GM19238 (cell line): ENCODE measurements around the gene PFN3.
"Not testable (repeated sequence)": the region's sequence is repeated elsewhere in the genome, so short reads cannot be mapped to it uniquely, and the experiment has no call there.

Source experiments
- DNase-seq: peaks from one replicate; pipeline ENCODE4 v3.0.0; 2011; ENCODE audit warnings: low spot score; ENCODE audit not compliant: insufficient read length

Gene PFN3

DNA sequence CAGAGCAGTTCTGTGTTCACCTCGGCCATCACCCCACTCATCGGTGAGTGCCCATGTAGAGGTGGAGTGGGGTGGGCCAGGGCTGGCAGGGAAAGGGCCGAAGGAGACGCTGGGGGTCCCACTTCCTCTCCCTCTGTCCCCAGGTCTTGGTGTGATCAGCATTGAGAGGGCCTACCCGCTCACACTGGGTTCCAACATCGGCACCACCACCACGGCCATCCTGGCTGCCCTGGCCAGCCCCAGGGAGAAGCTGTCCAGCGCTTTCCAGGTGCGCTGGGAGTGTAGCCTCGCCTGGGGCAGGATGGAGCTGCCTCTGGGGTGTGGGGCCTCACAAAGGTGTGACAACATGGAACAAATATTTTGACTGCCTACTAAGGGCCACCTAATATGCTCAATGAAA, 3.7 kb downstream of the PFN3 start:
- DNase-seq: no peak

DNA sequence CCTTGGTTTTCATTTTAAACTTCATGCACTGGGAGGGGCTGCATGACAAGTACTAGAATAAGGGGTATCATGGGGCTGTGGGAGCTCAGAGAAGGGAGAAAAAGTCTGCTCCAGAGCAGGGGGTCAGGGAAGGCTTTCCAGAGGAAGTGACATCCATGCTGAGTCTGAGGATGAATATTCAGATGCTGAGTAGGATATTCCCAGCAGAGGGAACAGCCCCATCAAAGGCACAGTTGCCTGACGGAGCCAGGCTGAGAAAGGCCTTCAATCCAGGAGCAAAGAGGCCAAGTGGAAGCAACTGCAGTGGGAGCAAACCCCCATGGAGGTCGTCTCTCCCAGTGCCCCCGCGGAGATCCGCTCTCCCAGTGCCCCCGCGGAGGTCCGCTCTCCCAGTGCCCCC, 4.4 kb downstream of the PFN3 start:
- DNase-seq: no peak

DNA sequence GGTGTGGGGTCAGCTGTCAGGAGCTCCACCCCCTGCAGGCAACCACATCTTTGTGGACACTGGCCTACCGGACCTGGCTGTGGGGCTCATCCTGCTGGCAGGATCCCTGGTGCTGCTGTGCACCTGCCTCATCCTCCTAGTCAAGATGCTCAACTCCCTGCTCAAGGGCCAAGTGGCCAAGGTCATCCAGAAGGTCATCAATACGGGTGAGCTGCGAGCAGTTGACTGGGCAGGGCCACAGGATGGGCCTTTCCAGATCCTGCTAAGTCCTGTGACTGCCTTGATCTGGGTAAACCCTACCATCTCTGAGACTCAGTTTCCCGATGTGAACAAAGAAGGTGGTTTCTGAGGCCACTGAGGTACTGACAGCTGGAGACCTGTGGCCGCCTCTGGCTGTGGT, 6.5 kb downstream of the PFN3 start:
- DNase-seq: no peak

DNA sequence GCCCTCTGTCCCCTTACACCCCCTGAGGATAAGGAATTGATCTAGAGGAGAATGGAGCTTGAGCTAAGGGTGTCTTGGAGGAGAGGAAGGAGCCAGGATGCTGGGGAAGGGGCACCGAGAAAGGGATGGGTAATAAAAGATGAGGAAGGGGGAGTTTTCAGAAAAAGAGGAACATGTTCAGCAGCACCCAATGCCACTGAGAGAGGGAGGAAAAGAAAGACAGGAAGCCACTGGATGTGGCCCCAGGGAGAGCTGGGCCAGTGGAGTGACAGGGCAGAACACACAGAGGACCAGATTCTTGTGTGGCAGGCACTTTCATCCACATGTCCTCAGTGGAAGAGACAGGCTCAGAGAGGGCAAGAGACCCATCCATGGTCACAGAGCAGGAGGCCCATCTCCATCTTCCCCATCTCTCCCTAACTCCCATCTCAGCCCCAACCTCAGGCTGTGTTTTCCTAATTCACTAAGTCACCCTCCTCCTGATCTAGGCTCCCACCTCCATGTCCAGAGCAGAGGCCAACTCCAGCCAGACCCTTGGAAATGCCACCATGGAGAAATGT, 7.2 kb downstream of the PFN3 start:
- no peak for DNase-seq

DNA sequence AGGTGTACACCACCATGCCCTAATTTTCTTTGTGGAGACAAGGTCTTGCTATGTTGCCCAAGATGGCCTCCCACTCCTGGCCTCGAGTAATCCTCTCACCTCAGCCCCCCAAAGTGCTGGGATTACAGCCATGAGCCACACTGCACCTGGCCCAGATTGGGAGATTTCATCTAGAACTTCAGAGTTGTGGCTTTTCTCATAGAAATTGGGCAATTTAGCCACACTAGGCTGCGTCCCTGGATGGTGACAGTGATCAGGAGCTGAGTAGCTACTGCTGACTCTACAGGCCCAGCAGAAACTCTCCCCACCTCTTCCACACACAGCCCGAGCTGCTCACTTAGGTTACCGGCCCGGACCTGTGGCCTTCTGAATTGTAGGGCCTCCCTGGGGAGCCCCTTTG, 7.7 kb downstream of the PFN3 start:
- DNase-seq: no peak

DNA sequence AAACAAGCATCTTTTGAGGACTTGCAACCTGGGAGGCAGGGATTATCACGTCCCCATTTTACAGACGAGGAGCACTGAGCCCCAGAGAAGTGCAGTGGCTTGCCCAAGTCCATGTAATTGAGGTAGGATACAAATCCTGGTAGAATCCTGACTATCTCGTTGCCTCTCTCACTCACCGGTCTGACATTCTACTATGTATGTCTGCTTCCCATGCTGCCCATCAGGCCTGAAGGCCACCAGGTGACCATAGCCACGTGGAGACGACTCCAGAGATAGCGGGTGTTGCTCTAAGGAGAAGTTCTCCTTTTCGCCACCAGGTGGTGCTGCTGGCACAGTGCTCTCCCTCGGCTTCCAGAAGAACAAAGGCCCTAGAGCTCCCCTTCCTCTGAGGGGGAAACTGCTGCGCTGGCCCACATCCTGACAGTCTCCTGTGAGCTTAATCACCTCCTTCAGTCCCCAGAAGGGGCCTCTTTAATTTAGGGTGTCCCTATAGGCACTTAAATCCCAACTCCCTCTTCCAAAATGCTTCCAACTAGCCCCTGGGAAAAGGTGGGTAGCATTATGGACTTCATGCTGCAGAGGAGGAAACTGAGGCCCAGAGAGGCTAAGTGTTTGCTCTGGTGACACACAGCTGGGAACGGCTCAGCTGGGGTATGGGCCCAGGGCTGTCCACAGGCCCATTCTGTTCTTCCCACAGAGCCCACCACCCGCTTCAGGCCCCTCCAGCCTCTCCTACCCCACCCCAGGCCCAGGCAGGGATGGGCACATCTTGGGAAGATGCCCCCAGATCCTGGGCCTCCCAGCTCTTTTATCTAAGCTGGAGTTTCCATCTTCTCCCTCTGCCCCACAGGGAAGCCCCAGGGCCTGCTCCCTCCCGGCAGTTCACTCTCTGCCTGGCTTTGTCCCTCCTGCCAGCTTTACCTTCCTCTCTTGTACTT, 9.8 kb downstream of the PFN3 start:
- peak; percentile 95 for DNase-seq

DNA sequence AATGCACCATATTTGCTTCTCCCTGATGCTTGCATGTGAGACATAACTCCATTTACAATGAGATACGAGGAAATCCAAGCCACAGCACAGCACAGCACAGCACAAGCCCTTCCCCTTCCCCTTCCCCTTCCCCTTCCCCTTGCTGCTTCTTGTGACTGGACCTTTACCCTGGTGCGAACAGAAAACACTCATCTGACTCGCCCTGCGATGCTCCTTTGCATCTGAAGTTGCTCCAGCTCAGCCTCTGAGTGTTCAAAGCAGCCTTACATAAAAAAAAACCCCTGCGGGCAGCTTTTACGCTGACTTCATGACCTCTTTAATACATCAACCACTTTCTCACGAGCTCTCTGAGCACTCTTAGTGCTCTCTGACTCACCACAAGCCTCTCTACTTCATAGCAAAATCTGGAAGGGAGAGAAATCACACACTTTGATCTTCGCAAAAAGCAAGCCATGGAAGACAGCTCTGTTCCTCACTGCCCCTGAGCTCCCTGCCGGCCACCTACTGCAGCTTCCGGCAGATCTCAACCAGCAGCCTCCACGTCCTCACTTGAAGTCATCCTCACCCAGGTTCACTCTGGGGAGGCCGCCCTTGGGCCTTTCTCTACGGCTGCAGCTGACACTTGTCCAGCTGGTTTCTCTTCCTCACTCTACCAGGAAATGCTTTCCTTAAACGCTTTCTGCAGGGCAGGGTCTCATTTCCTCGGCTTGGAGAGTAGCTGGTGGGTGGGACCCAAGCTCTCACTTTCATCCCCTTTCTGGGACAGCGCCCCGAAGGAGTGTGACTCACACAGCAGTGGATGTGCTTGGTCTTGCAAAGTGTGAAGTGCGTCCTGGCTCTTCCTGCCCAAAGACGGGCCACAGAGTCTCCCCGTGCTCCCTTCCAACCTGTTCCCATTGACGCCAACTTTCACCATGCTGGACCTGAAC, 11.0 kb downstream of the PFN3 start:
- DNase-seq: peak; percentile 37

DNA sequence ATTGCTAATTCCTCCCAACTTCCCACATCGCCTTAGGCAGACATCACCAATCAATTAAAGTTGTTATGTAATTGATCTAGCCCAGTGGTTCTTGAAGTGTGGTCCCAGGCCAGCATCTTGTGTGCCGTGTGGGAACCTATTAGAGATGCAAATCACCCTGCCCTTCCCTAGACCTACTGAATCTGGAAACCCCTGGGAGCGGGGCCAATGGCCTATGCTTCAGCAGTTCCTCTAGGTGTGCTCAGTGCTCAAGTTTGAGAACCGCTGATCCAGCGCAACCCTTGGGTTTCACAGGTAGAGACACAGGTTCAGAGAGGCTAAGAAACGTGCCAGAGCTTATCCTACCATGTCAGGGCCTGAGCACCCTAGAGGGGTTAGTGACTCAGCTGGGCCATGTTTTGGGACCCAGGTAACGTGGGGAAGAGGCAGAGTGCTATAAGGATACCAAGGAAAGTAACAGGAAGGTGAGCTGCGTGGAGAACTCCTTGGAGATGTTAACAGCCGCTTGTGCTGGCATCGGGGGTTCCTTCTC, 11.9 kb downstream of the PFN3 start:
- no peak for DNase-seq

DNA sequence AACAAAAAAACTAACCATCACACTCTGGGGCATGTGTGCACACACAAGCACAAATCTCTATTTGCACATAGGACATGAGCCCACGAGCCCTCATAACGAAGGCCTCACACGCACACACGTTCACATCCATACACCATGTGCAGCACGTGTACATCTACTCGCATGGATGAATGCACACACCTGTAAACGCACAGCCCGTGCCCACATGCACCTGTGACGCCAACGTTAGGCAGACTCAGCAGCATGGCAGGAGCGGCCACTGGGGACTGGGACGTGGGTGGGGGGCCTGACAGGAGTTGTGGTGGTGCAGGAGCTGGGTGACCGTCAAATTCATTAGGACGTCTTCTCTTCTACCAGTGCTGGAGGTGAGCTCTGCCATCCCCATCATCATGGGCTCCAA, 13.1 kb downstream of the PFN3 start:
- DNase-seq: no peak

DNA sequence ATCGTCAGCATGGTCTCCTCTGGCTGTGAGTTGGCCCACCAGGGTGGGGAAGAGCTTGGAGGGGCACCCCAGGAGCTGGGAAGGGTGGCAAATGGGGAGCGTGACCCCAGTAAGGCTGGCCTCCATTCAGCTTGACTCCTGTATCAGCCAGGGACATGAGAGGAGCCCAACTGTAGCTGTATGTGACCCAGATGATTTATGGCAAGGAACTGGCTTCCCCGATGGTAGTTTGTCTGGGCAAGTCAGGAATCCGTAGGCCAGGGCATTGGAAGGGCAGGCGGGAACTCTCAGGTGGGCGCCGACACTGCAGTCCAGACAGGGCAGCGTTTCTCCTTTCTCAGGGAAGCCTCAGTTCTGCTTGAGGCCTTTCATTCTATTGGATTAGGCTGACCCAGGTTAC, 13.9 kb downstream of the PFN3 start:
- DNase-seq: no peak

DNA sequence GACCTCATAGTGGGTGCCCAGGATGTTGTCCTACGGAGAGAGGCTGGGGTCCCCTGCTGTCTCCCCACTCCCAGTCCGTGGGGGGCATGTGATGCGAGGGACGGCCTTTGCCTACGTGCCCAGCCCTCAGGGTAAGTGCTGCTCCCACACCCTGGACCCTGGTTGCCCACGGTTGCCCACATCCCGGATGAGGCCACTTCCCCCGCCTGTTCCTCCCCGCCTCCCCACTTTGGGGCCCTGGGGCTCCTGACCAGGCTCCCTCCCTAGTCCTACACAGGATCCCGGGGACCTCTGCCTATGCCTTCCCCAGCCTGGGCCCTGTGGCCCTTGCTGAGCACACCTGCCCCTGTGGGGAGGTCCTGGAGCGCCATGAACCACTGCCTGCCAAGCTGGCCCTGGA, 14.7 kb downstream of the PFN3 start:
- no peak for DNase-seq

DNA sequence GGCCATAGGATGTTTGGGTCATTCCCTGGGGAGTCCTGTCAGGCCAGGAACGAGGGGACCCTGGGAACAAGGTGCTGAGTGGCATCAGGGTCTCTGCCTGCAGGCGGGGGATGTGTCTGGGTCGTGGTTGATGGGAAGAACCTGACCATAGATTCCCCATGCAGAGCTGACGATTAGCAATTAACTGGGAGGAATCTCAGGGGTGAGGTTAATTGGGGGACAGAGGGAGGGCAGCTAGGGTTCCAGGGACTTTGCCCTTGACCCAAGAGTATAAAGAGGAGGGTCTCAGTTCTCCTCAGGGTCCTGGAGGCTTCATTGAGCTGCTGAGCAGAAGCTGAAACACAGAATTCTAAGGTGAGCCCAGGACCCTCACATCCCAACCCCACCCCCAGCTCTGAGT, 16.3 kb downstream of the PFN3 start, which contains the start of gene SLC34A1:
SLC34A1 (plus strand) TSS at position 301 of the 400 bp plus-strand sequence. CDS start 1,308 bp downstream, outside the sequence.
- no peak for DNase-seq

DNA sequence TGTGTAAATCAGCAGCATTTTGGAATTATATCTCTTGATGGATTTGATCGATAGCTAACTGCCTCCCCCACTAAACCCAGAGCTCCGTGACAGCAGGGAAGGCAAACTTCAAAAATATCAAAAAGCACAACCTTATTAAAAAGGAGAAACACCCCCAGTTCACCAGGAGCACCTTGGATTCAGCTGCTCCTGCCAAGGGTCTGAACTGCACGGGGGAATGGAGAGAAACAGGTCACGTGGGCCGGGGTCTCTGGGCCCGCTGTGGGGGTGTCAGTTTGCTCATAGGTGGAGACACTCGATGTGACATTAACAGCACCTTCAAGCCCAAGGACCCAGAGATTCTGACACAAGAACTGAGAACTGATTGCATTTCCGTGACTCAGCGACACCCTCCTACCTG, 17.3 kb downstream of the PFN3 start:
- DNase-seq: no peak

DNA sequence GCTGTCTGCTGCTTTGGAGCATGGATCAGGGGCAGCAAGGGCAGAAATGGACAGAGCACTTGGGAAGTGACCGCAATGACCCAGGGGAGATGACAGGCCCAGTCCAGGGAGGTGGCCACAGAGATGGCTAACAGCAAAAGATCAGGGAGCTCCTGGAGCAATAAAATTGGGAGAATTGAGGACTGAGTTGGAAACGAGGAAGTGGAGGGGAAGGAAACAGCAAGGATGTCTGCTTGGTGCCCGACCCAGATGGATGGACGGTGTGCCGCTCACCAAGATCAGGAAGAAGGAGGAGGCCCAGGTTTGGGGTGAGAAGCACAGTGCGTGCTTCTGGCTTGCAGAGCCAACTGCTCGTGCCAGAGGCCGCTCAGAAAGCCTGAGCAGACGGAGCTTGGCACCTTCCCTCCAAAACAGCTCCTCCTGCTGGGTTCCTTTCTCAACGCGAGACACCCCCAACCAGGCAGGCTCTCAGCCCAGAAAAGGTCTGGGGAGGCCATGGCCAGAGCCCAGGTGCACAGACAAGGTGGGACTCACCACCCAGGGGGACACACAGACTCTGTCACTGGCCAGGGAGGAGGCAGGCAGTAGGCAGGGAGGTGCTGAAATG, 17.9 kb downstream of the PFN3 start:
- DNase-seq: no peak

DNA sequence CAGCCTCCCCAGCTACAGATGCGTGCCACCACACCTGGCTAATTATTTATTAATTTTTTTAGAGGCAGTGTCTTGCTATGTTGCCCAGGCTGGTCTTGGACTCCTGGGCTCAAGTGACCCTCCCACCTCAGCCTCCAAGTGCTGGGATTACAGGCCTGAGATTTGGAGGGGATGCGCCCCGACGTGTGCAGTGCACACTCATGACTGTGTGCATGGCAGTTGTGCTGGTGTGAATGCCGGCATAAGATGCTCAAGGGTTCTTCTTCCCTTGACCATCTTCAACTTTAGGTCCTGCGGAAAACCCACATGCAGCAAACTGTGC, 19.7 kb downstream of the PFN3 start:
- no peak for DNase-seq

DNA sequence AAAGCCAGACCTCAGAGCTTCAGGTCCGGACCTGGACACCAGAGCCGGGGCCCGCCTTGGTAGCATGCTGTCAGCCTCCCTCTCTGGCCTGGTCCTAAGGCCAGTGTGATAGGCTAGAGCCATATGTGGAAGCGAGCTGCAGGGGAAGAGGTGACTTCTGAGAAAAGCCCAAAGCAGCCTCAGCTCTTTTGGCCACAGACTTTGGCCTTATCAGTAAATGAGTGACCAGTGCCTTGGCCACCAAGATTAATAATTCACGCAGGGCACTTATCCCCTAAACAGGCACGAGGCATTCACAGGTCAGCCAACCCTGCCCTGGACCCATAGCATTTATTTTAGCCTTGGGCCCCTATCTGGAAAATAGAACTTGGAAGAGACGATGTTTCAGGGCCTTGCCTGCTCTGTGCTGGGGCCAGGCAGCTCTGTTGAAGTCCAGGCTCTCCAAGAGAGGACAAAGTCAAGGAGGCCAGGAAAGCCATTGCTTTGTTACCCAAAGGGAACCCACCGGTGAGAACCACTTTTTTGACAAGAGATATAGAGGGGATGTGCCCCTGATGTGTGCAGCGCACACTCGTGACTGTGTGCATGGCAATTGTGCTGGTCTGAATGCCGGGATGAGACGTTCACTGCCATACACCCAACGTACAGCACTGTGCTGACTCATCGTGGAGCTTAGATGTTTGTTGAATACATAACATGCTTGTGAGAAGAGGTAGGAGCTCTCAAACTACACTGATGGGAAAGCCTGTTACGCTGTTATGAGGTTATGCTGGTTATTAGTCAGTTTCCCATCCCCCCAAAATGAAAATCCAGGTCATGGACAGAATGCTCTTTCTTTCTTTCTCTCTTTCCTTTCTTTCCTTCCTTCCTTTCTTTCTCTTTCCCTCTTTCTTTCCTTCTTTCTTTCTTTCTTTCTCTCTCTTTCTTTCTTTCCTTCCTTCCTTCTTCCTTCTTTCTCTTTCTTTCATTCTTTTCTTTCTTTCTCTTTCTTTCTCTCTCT, 21.3 kb downstream of the PFN3 start:
- DNase-seq: no peak

DNA sequence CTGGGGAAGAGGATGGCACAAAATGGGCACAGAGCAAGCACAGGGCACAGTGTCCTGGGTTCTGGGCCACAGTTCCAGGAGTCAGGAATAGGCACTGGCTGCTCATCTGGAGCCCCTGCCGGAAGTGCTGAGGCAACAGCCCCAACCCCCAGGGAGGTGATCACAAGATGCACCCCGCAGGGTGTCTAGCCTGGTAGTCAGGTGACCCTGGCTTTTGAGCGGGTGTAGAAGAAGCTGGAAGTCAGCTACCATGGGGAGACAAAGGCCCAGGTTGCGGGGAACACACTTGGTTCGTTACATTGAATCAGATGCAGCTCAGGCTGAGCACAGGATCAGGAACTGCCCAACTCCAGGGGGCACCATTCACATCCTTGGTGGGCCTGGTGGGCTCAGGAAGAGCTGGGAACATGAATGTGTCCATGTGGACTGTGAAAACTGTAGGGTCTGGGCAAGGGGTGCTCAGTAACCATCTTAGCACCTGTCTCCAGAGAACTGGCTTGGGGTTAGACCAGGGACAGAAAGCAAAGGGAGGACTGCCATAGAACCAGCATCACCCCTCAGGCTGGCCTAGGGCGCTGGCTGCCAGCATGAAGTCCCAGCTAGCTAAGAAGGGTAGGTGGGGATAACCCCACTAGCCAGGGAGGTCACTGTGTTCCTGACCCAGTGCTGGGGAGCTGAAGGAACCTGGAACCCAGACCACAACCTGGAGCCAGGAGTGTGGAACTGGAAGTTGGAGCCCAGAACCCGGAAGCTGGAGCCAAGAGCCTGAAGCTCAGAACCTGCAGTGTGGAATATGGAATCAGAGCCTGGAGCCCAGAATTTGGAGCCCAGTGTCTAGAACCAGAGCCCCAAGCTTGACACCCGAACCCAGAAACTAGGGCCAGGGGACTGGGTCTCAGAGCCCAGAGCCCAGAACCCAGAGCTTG, 22.3 kb downstream of the PFN3 start:
- no peak for DNase-seq

DNA sequence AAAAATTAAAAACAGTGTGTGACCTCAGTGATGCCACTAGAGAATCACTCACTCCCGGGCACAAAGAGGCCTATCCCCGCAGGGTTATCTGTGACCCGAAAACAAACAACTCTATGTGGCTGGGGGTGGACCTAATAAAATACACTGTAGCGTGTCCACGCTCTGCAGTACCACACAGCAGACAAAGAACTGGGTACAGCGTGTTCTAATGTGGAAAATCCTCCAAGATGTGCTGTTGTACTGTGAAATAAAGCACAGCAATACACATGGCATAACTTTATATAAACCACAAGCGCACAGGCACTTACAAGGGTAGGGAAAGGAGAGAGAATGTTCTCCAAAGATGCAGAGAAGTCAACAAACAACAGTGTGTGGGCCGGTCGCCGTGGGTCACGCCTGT, 24.4 kb downstream of the PFN3 start:
- no peak for DNase-seq

DNA sequence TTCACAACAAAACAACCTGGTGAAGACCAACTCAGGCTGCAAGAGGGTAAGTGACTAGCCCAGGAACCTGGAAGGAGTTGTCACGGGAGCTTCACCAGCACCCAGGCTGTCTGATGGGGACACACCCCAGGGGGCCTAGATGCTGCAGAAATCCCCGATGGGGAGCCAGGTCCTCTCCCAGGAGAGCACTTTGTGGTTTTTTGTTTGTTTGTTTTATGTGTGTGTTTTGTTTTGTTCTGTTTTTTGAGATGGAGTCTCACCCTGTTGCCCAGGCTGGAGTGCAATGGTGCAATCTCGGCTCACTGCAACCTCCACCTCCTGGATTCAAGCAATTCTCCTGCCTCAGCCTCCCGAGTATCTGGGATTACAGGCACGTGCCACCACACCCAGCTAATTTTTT, 24.9 kb downstream of the PFN3 start:
- not testable (repeated sequence) for DNase-seq
